WTC11 (cell line): ENCODE data around the gene PLXNA1. TPM values are rescaled to one million over a fixed set of nuclear protein-coding genes. Genes with fewer than 3 reads are reported as not detected.

Source experiments
- ATAC-seq: fragments of 200-7000 bp; cut with Tn5 transposase; 2 replicates; pipeline ENCODE4 v1.10.0; 2021; ENCODE audit warnings: mild to moderate bottlenecking, moderate library complexity
- CTCF ChIA-PET: fragments of 300-600 bp; sonication (Branson Sonifier 250); formaldehyde crosslinking; loops from one replicate; lab custom pipeline; 2021; ENCODE audit warnings: antibody characterized with exemption; lab: Charles Lee
- POLR2A ChIA-PET: fragments of 350-600 bp; sonication (Branson Sonifier 250); formaldehyde crosslinking; loops from one replicate; lab custom pipeline; 2021; ENCODE audit warnings: antibody characterized with exemption; lab: Charles Lee
- DNase-seq: peaks from one replicate; pipeline ENCODE4 v3.0.0; 2021; ENCODE audit warnings: low spot score
- H3K27ac Mint-ChIP-seq: 2 replicates; pipeline ENCODE4 v1.8.0; 2021; ENCODE audit warnings: mixed read lengths
- H3K27me3 Mint-ChIP-seq: 2 replicates; pipeline ENCODE4 v1.8.0; 2021; ENCODE audit warnings: low read depth, mild to moderate bottlenecking, moderate library complexity, mixed read lengths
- H3K36me3 Mint-ChIP-seq: 2 replicates; pipeline ENCODE4 v1.8.0; 2021; ENCODE audit warnings: mixed read lengths
- H3K4me1 Mint-ChIP-seq: 2 replicates; pipeline ENCODE4 v1.8.0; 2022; ENCODE audit warnings: mixed read lengths
- H3K4me3 Mint-ChIP-seq: 2 replicates; pipeline ENCODE4 v1.8.0; 2021; ENCODE audit warnings: mild to moderate bottlenecking, moderate library complexity, mixed read lengths
- H3K9me3 Mint-ChIP-seq: 2 replicates; pipeline ENCODE4 v1.8.0; 2021; ENCODE audit warnings: mixed read lengths
- ARID4B ChIP-seq: sonication (generic); formaldehyde crosslinking; IDR thresholded peaks from 2 replicates; pipeline ENCODE4 v1.8.0; 2023; ENCODE audit warnings: missing genetic modification reagents, mild to moderate bottlenecking, borderline replicate concordance
- CDX4 ChIP-seq: fragments of 250-450 bp; sonication (Bioruptor Pico); IDR thresholded peaks from 2 replicates; pipeline ENCODE4 v1.9.0; 2021; ENCODE audit warnings: moderate library complexity, mild to moderate bottlenecking, inconsistent platforms, borderline replicate concordance
- CREB1 ChIP-seq: sonication (generic); formaldehyde crosslinking; IDR thresholded peaks from 2 replicates; pipeline ENCODE4 v1.8.0; 2023; ENCODE audit warnings: mild to moderate bottlenecking, missing genetic modification reagents
- E2F1 ChIP-seq: sonication (generic); formaldehyde crosslinking; IDR thresholded peaks from 2 replicates; pipeline ENCODE4 v1.8.0; 2022; ENCODE audit warnings: mild to moderate bottlenecking, missing genetic modification reagents
- FOXK1 ChIP-seq: sonication (generic); formaldehyde crosslinking; IDR thresholded peaks from 2 replicates; pipeline ENCODE4 v1.8.0; 2022; ENCODE audit warnings: mild to moderate bottlenecking, moderate library complexity, missing genetic modification reagents
- FOXP1 ChIP-seq: sonication (generic); formaldehyde crosslinking; IDR thresholded peaks from 2 replicates; pipeline ENCODE4 v1.8.0; 2022; ENCODE audit warnings: missing genetic modification reagents, mild to moderate bottlenecking, moderate library complexity, borderline replicate concordance
- GRHL2 ChIP-seq: fragments of 250-450 bp; sonication (Bioruptor Pico); IDR thresholded peaks from 2 replicates; pipeline ENCODE4 v1.8.0; 2022; ENCODE audit warnings: mild to moderate bottlenecking, moderate library complexity; ENCODE audit not compliant: insufficient replicate concordance, severe bottlenecking
- MXD4 ChIP-seq: fragments of 250-450 bp; sonication (Bioruptor Pico); IDR thresholded peaks from 2 replicates; pipeline ENCODE4 v1.8.0; 2021; ENCODE audit warnings: mild to moderate bottlenecking, moderate library complexity, borderline replicate concordance
- SMAD3 ChIP-seq: sonication (generic); formaldehyde crosslinking; IDR thresholded peaks from 2 replicates; pipeline ENCODE4 v1.8.0; 2022; ENCODE audit warnings: missing genetic modification reagents, mild to moderate bottlenecking, borderline replicate concordance
- SOX15 ChIP-seq: fragments of 250-450 bp; sonication (Bioruptor Pico); IDR thresholded peaks from 2 replicates; pipeline ENCODE4 v1.9.0; 2021; ENCODE audit warnings: mild to moderate bottlenecking
- TCF7 ChIP-seq: sonication (generic); formaldehyde crosslinking; IDR thresholded peaks from 2 replicates; pipeline ENCODE4 v1.8.0; 2022; ENCODE audit warnings: mild to moderate bottlenecking, low read depth, missing genetic modification reagents, moderate library complexity
- ZBTB21 ChIP-seq: sonication (generic); formaldehyde crosslinking; IDR thresholded peaks from 2 replicates; pipeline ENCODE4 v1.8.1; 2023; ENCODE audit warnings: mild to moderate bottlenecking, missing genetic modification reagents, borderline replicate concordance
- ZNF317 ChIP-seq: sonication (generic); formaldehyde crosslinking; IDR thresholded peaks from 2 replicates; pipeline ENCODE4 v1.8.1; 2023; ENCODE audit warnings: low read depth, mild to moderate bottlenecking, moderate library complexity, missing genetic modification reagents, borderline replicate concordance
- ZNF532 ChIP-seq: fragments of 250-450 bp; sonication (Bioruptor Pico); IDR thresholded peaks from 2 replicates; pipeline ENCODE4 v1.9.0; 2021; ENCODE audit warnings: mild to moderate bottlenecking, borderline replicate concordance
- total RNA-seq: library from RNA; stranded (reverse); gene quantifications from 3 replicates; pipeline ENCODE4 v1.2.3, GENCODE V29; 2021
- TF ChIP-seq, protein P1 (sequence below): fragments of 250-450 bp; sonication (Bioruptor Pico); IDR thresholded peaks from 2 replicates; pipeline ENCODE4 v1.9.0; 2021; ENCODE audit warnings: mild to moderate bottlenecking
- TF ChIP-seq, protein P2 (sequence below): sonication (generic); formaldehyde crosslinking; IDR thresholded peaks from 2 replicates; pipeline ENCODE4 v1.8.0; 2022; ENCODE audit warnings: mild to moderate bottlenecking, missing genetic modification reagents

The PLXNA1 gene
- total RNA-seq, 1 experiment from 2014 or later: 53.8 TPM

DNA sequence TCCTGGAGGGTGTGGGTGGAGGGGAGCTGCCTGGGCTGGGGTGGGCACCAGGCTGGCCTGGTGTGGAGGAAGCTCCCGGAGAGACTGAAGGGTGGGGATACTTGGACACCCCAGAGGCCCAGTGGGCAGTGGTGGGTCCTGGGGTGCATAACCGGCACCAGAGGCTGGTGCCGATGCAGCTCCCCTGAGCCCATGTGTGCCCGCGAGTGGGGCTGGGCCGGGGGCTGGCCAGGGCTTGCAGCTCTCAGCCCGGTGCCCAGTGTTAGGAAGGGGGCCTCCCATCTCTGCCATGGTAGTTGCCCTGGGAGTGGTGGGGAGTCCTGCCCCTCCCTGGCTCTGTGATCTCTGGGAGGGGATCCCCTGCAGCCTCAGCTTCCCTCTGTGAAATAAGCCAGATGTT, 9.3 kb downstream of the PLXNA1 start (continued):
- TF ChIP-seq, protein P1, sequence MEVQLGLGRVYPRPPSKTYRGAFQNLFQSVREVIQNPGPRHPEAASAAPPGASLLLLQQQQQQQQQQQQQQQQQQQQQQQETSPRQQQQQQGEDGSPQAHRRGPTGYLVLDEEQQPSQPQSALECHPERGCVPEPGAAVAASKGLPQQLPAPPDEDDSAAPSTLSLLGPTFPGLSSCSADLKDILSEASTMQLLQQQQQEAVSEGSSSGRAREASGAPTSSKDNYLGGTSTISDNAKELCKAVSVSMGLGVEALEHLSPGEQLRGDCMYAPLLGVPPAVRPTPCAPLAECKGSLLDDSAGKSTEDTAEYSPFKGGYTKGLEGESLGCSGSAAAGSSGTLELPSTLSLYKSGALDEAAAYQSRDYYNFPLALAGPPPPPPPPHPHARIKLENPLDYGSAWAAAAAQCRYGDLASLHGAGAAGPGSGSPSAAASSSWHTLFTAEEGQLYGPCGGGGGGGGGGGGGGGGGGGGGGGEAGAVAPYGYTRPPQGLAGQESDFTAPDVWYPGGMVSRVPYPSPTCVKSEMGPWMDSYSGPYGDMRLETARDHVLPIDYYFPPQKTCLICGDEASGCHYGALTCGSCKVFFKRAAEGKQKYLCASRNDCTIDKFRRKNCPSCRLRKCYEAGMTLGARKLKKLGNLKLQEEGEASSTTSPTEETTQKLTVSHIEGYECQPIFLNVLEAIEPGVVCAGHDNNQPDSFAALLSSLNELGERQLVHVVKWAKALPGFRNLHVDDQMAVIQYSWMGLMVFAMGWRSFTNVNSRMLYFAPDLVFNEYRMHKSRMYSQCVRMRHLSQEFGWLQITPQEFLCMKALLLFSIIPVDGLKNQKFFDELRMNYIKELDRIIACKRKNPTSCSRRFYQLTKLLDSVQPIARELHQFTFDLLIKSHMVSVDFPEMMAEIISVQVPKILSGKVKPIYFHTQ (CRISPR knock-in tag): no peak

DNA sequence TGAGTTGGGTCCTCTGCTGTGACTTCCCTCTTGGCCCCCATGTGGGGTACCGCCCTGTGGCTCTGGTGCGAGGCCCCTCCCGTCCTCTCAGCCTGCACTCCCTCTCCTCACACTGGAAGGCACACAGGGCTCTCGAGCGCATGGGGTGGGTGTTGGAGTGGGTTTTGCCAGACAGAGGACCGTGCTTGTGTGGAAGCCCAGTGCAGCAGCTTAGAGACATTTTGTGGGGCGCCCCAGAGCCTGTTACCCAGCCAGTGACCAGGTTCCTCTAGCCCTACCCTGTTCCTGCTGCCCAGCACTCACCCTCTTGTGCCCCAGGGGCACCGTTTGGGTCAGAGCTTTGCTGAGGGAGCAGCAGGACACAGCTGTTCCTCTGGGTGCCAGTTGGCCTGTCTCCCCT, 9.9 kb downstream of the PLXNA1 start:
- Mint-ChIP-seq H3K27ac (no peak overlapping the region), H3K9me3 (no peaks in the 10 kb centered on the region), H3K36me3 (peaks cover 8% of the 10 kb centered on the region), H3K4me3 (no peak overlapping the region), H3K4me1 (peaks cover under 1% of the 10 kb centered on the region), H3K27me3 (no peaks in the 10 kb centered on the region)
- DNase-seq (no peak), ATAC-seq (no peak)
- CTCF ChIA-PET: interaction anchor here (1.0 to 1.3 kb wide), 2 partner anchors 9 to 11 kb away, joined by 3 read pairs; no protein-coding TSS in a partner anchor
- POLR2A ChIA-PET: no interaction called here
- TF ChIP-seq SOX15 (CRISPR knock-in tag) (no peak), FOXK1 (no peak), E2F1 (CRISPR knock-in tag) (no peak), SMAD3 (CRISPR knock-in tag) (no peak), ZBTB21 (CRISPR knock-in tag) (no peak), CREB1 (no peak), TCF7 (CRISPR knock-in tag) (no peak), ZNF317 (CRISPR knock-in tag) (no peak), ZNF532 (CRISPR knock-in tag) (no peak), FOXP1 (CRISPR knock-in tag) (no peak), CDX4 (no peak), ARID4B (CRISPR knock-in tag) (no peak), MXD4 (CRISPR knock-in tag) (no peak), GRHL2 (no peak)
- TF ChIP-seq, protein P2, sequence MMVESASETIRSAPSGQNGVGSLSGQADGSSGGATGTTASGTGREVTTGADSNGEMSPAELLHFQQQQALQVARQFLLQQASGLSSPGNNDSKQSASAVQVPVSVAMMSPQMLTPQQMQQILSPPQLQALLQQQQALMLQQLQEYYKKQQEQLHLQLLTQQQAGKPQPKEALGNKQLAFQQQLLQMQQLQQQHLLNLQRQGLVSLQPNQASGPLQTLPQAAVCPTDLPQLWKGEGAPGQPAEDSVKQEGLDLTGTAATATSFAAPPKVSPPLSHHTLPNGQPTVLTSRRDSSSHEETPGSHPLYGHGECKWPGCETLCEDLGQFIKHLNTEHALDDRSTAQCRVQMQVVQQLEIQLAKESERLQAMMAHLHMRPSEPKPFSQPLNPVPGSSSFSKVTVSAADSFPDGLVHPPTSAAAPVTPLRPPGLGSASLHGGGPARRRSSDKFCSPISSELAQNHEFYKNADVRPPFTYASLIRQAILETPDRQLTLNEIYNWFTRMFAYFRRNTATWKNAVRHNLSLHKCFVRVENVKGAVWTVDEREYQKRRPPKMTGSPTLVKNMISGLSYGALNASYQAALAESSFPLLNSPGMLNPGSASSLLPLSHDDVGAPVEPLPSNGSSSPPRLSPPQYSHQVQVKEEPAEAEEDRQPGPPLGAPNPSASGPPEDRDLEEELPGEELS (CRISPR knock-in tag): no peak
- TF ChIP-seq, protein P1 (CRISPR knock-in tag): no peak
